Measurements from ENCODE around the gene NPW.

The NPW gene

GRCh38 chr16:2006317-2006716, 13.3 kb upstream of the NPW start:
- CTCF ChIA-PET: interaction anchor here (0.6 to 6.9 kb wide), 13 partner anchors 10 to 147 kb away, joined by 3 to 80 read pairs (median 5); partner anchors contain the start of genes NPW, RAB26 and TRAF7
- 97% methylated on average over 7 of the region's 8 CpGs for WGBS (ENCODE audit: insufficient coverage)
- DNase-seq: no peak
- peak overlapping the region; percentile 82 to 91 for H3K27ac ChIP-seq (ENCODE audit: insufficient read depth in 1 of 2, low read depth in 1 of 2, low read length in 2 of 2, poor library complexity in 1 of 2, severe bottlenecking in 2 of 2)
- no peaks in the 10 kb centered on the region for H3K27me3 ChIP-seq (replicated peaks in 2 of 5; ENCODE audit: control insufficient read depth in 4 of 5, insufficient read depth in 5 of 5, low read length in 4 of 5)
- POLR2A ChIA-PET: interaction anchor here (3.4 kb wide), 1 partner anchor 148 kb away, joined by 15 read pairs; the partner anchor contains the start of gene TRAF7
- no peaks in the 10 kb centered on the region for H3K9me3 ChIP-seq (ENCODE audit: control extremely low read depth in 1 of 5, control insufficient read depth in 4 of 5, insufficient read depth in 2 of 5, low read depth in 1 of 5, low read length in 4 of 5)
- H3K4me1 ChIP-seq (ENCODE audit: control extremely low read depth in 1 of 4, control insufficient read depth in 4 of 4, insufficient read depth in 4 of 4, low read length in 3 of 4): peaks cover 7 to 69% (median 63%) of the 10 kb centered on the region in 4 experiments
- peaks cover 0 to 44% (median 20%) of the 10 kb centered on the region in 4 experiments for H3K36me3 ChIP-seq (ENCODE audit: control insufficient read depth in 4 of 4, insufficient read depth in 4 of 4, low read length in 3 of 4)
- peak overlapping the region in 2 of 7 experiments; percentile 11 to 47 for H3K4me3 ChIP-seq (ENCODE audit: control insufficient read depth in 1 of 7, extremely low read depth in 1 of 7, insufficient read depth in 4 of 7, low read depth in 2 of 7, low read length in 6 of 7)

GRCh38 chr16:2007081-2007836, 12.3 kb upstream of the NPW start:
- H3K36me3 ChIP-seq (ENCODE audit: control insufficient read depth in 4 of 4, insufficient read depth in 4 of 4, low read length in 3 of 4): peaks cover 0 to 35% (median 11%) of the 10 kb centered on the region in 4 experiments
- H3K27ac ChIP-seq (ENCODE audit: insufficient read depth in 1 of 2, low read depth in 1 of 2, low read length in 2 of 2, poor library complexity in 1 of 2, severe bottlenecking in 2 of 2): peak overlapping the region; percentile 82 to 91
- no peaks in the 10 kb centered on the region for H3K27me3 ChIP-seq (replicated peaks in 2 of 5; ENCODE audit: control insufficient read depth in 4 of 5, insufficient read depth in 5 of 5, low read length in 4 of 5)
- DNase-seq: no peak
- POLR2A ChIA-PET: interaction anchor here (0.7 to 1.8 kb wide), 3 partner anchors 43 to 148 kb away, joined by 3 to 8 read pairs (median 5); partner anchors contain the start of genes RPS2 and TRAF7
- peaks cover 7 to 69% (median 63%) of the 10 kb centered on the region in 4 experiments for H3K4me1 ChIP-seq (ENCODE audit: control extremely low read depth in 1 of 4, control insufficient read depth in 4 of 4, insufficient read depth in 4 of 4, low read length in 3 of 4)
- 59% methylated on average over 13 of the region's 16 CpGs for WGBS (ENCODE audit: insufficient coverage)
- CTCF ChIA-PET: interaction anchor here (0.6 to 6.9 kb wide), 8 partner anchors 13 to 493 kb away, joined by 3 to 80 read pairs (median 5); partner anchors contain the start of genes NPW, NTHL1, TRAF7 and TSC2
- no peaks in the 10 kb centered on the region for H3K9me3 ChIP-seq (ENCODE audit: control extremely low read depth in 1 of 5, control insufficient read depth in 4 of 5, insufficient read depth in 2 of 5, low read depth in 1 of 5, low read length in 4 of 5)
- H3K4me3 ChIP-seq (ENCODE audit: control insufficient read depth in 1 of 7, extremely low read depth in 1 of 7, insufficient read depth in 4 of 7, low read depth in 2 of 7, low read length in 6 of 7): peak overlapping the region in 5 of 7 experiments; percentile 70 to 91 (median 90)

- CTCF ChIA-PET: interaction anchor here (0.6 to 6.9 kb wide), 10 partner anchors 11 to 492 kb away, joined by 3 to 80 read pairs (median 4); partner anchors contain the start of genes NPW, NTHL1, TRAF7 and TSC2
- 2% methylated on average over 10 of the region's 15 CpGs for WGBS (ENCODE audit: insufficient coverage)
- DNase-seq: peak; percentile 70 to 88 (median 84)
- H3K27ac ChIP-seq (ENCODE audit: insufficient read depth in 1 of 2, low read depth in 1 of 2, low read length in 2 of 2, poor library complexity in 1 of 2, severe bottlenecking in 2 of 2): peak overlapping the region; percentile 82 to 91
- POLR2A ChIA-PET: interaction anchor here (0.6 to 1.8 kb wide), 4 partner anchors 43 to 147 kb away, joined by 3 to 8 read pairs (median 4); partner anchors contain the start of genes RPS2 and TRAF7
- H3K4me3 ChIP-seq (ENCODE audit: control insufficient read depth in 1 of 7, extremely low read depth in 1 of 7, insufficient read depth in 4 of 7, low read depth in 2 of 7, low read length in 6 of 7): peak overlapping the region in 5 of 7 experiments; percentile 70 to 91 (median 90)
- H3K4me1 ChIP-seq (ENCODE audit: control extremely low read depth in 1 of 4, control insufficient read depth in 4 of 4, insufficient read depth in 4 of 4, low read length in 3 of 4): peaks cover 7 to 69% (median 63%) of the 10 kb centered on the region in 4 experiments
- no peaks in the 10 kb centered on the region for H3K9me3 ChIP-seq (ENCODE audit: control extremely low read depth in 1 of 5, control insufficient read depth in 4 of 5, insufficient read depth in 2 of 5, low read depth in 1 of 5, low read length in 4 of 5)
- peaks cover 0 to 27% (median 3%) of the 10 kb centered on the region in 4 experiments for H3K36me3 ChIP-seq (ENCODE audit: control insufficient read depth in 4 of 4, insufficient read depth in 4 of 4, low read length in 3 of 4)
- no peaks in the 10 kb centered on the region for H3K27me3 ChIP-seq (replicated peaks in 2 of 5; ENCODE audit: control insufficient read depth in 4 of 5, insufficient read depth in 5 of 5, low read length in 4 of 5)
Observed at GRCh38 chr16:2008009-2008526, 11.5 kb upstream of the NPW start.

GRCh38 chr16:2008631-2009163, 10.9 kb upstream of the NPW start:
- CTCF ChIA-PET: interaction anchor here (1.1 to 6.9 kb wide), 8 partner anchors 12 to 145 kb away, joined by 3 to 80 read pairs (median 5); partner anchors contain the start of genes NPW, NTHL1, TRAF7 and TSC2
- peaks cover 0 to 21% (median under 1%) of the 10 kb centered on the region in 4 experiments for H3K36me3 ChIP-seq (ENCODE audit: control insufficient read depth in 4 of 4, insufficient read depth in 4 of 4, low read length in 3 of 4)
- peaks cover 7 to 66% (median 60%) of the 10 kb centered on the region in 4 experiments for H3K4me1 ChIP-seq (ENCODE audit: control extremely low read depth in 1 of 4, control insufficient read depth in 4 of 4, insufficient read depth in 4 of 4, low read length in 3 of 4)
- peak in 2 of 3 donors; percentile 35 to 52 for DNase-seq
- POLR2A ChIA-PET: interaction anchor here (1.8 kb wide), 1 partner anchor 145 kb away, joined by 8 read pairs; no protein-coding TSS in a partner anchor
- H3K27ac ChIP-seq (ENCODE audit: insufficient read depth in 1 of 2, low read depth in 1 of 2, low read length in 2 of 2, poor library complexity in 1 of 2, severe bottlenecking in 2 of 2): peak overlapping the region; percentile 72 to 91
- no peaks in the 10 kb centered on the region for H3K27me3 ChIP-seq (replicated peaks in 2 of 5; ENCODE audit: control insufficient read depth in 4 of 5, insufficient read depth in 5 of 5, low read length in 4 of 5)
- 3% methylated on average over 20 of the region's 23 CpGs for WGBS (ENCODE audit: insufficient coverage)
- H3K4me3 ChIP-seq (ENCODE audit: control insufficient read depth in 1 of 7, extremely low read depth in 1 of 7, insufficient read depth in 4 of 7, low read depth in 2 of 7, low read length in 6 of 7): peak overlapping the region; percentile 47 to 91 (median 80)
- H3K9me3 ChIP-seq (ENCODE audit: control extremely low read depth in 1 of 5, control insufficient read depth in 4 of 5, insufficient read depth in 2 of 5, low read depth in 1 of 5, low read length in 4 of 5): no peaks in the 10 kb centered on the region

GRCh38 chr16:2009164-2009711, 10.3 kb upstream of the NPW start:
- Histone ChIP-seq H3K4me1 (ENCODE audit: control extremely low read depth in 1 of 4, control insufficient read depth in 4 of 4, insufficient read depth in 4 of 4, low read length in 3 of 4) (peaks cover 7 to 60% (median 56%) of the 10 kb centered on the region in 4 experiments), H3K9me3 (ENCODE audit: control extremely low read depth in 1 of 5, control insufficient read depth in 4 of 5, insufficient read depth in 2 of 5, low read depth in 1 of 5, low read length in 4 of 5) (no peaks in the 10 kb centered on the region), H3K27me3 (replicated peaks in 2 of 5; ENCODE audit: control insufficient read depth in 4 of 5, insufficient read depth in 5 of 5, low read length in 4 of 5) (no peaks in the 10 kb centered on the region), H3K36me3 (ENCODE audit: control insufficient read depth in 4 of 4, insufficient read depth in 4 of 4, low read length in 3 of 4) (peaks cover 0 to 21% (median under 1%) of the 10 kb centered on the region in 4 experiments), H3K27ac (ENCODE audit: insufficient read depth in 1 of 2, low read depth in 1 of 2, low read length in 2 of 2, poor library complexity in 1 of 2, severe bottlenecking in 2 of 2) (peak overlapping the region; percentile 72 to 91), H3K4me3 (ENCODE audit: control insufficient read depth in 1 of 7, extremely low read depth in 1 of 7, insufficient read depth in 4 of 7, low read depth in 2 of 7, low read length in 6 of 7) (peak overlapping the region; percentile 47 to 91 (median 80))
- DNase-seq: no peak
- WGBS (ENCODE audit: insufficient coverage): under 1% methylated on average over 45 of the region's 55 CpGs
- ChIA-PET POLR2A (interaction anchor here (0.9 kb wide), 1 partner anchor 44 kb away, joined by 4 read pairs; the partner anchor contains the start of gene RPS2), CTCF (interaction anchor here (1.1 to 6.9 kb wide), 6 partner anchors 12 to 144 kb away, joined by 4 to 80 read pairs (median 6); partner anchors contain the start of gene TRAF7)

GRCh38 chr16:2009791-2010510, 9.6 kb upstream of the NPW start, which contains the start of gene ZNF598:
Gene ZNF598 (minus strand): TSS chr16:2009821.
- DNase-seq: peak; percentile 85 to 88 (median 87)
- POLR2A ChIA-PET: interaction anchor here (0.9 kb wide), 1 partner anchor 45 kb away, joined by 4 read pairs; the partner anchor contains the start of gene RPS2
- CTCF ChIA-PET: no interaction called here
- no peaks in the 10 kb centered on the region for H3K9me3 ChIP-seq (ENCODE audit: control extremely low read depth in 1 of 5, control insufficient read depth in 4 of 5, insufficient read depth in 2 of 5, low read depth in 1 of 5, low read length in 4 of 5)
- H3K27ac ChIP-seq (ENCODE audit: insufficient read depth in 1 of 2, low read depth in 1 of 2, low read length in 2 of 2, poor library complexity in 1 of 2, severe bottlenecking in 2 of 2): peak within 1 kb of the TSS; percentile 72 to 91
- H3K4me1 ChIP-seq (ENCODE audit: control extremely low read depth in 1 of 4, control insufficient read depth in 4 of 4, insufficient read depth in 4 of 4, low read length in 3 of 4): peaks cover 7 to 53% (median 49%) of the 10 kb centered on the region in 4 experiments
- peaks cover 0 to 21% (median under 1%) of the 10 kb centered on the region in 4 experiments for H3K36me3 ChIP-seq (ENCODE audit: control insufficient read depth in 4 of 4, insufficient read depth in 4 of 4, low read length in 3 of 4)
- no peaks in the 10 kb centered on the region for H3K27me3 ChIP-seq (replicated peaks in 2 of 5; ENCODE audit: control insufficient read depth in 4 of 5, insufficient read depth in 5 of 5, low read length in 4 of 5)
- peak within 1 kb of the TSS; percentile 47 to 91 (median 84) for H3K4me3 ChIP-seq (ENCODE audit: control insufficient read depth in 1 of 7, extremely low read depth in 1 of 7, insufficient read depth in 4 of 7, low read depth in 2 of 7, low read length in 6 of 7)
- WGBS (ENCODE audit: insufficient coverage): 3% methylated on average over 52 of the region's 52 CpGs

Measured in common myeloid progenitor, CD34-positive (primary cell).